Measurements from ENCODE around the gene AGBL4.
"Not testable (repeated sequence)": the region's sequence is repeated elsewhere in the genome, so short reads cannot be mapped to it uniquely, and the experiment has no call there.

The AGBL4 gene

DNA sequence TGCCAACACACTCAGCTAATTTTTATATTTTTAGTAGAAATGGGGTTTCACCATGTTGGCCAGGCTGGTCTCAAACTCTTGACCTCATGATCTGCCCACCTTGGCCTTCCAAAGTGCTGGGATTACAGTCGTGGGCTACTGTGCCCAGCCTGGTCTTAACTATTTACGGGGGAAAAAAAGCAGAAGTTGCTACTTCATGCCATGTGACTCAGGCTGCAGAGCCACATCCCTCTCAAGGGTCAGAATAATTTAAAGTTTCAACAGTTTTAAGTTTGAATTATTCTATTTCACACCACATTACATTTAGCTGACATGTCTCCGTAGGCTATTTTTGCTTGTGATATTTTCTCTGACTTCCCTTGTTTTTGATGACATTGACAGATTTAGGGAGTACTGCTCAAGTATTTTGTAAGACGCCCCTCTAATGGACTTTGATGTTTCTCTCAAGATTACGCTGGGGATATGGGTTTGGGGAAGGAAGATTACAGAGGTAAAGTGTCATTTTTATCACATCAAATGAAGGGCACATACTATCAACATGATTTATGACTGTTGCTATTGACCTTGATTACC is 14.6 kb upstream of the AGBL4 start:
- Histone ChIP-seq H3K27ac (no peak overlapping the region), H3K27me3 (peaks cover 14% of the 10 kb centered on the region), H3K9me3 (no peaks in the 10 kb centered on the region), H3K36me3 (no peaks in the 10 kb centered on the region), H3K4me3 (ENCODE audit: low read depth in 1 of 2, low read length in 1 of 2) (no peak overlapping the region), H3K4me1 (ENCODE audit: control insufficient read depth in 1 of 2, insufficient read depth in 1 of 2, low read depth in 1 of 2, low read length in 1 of 2) (no peaks in the 10 kb centered on the region)
- TF ChIP-seq, protein P1, sequence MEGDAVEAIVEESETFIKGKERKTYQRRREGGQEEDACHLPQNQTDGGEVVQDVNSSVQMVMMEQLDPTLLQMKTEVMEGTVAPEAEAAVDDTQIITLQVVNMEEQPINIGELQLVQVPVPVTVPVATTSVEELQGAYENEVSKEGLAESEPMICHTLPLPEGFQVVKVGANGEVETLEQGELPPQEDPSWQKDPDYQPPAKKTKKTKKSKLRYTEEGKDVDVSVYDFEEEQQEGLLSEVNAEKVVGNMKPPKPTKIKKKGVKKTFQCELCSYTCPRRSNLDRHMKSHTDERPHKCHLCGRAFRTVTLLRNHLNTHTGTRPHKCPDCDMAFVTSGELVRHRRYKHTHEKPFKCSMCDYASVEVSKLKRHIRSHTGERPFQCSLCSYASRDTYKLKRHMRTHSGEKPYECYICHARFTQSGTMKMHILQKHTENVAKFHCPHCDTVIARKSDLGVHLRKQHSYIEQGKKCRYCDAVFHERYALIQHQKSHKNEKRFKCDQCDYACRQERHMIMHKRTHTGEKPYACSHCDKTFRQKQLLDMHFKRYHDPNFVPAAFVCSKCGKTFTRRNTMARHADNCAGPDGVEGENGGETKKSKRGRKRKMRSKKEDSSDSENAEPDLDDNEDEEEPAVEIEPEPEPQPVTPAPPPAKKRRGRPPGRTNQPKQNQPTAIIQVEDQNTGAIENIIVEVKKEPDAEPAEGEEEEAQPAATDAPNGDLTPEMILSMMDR (IDR thresholded peaks at IDR 0.05): no peak

DNA sequence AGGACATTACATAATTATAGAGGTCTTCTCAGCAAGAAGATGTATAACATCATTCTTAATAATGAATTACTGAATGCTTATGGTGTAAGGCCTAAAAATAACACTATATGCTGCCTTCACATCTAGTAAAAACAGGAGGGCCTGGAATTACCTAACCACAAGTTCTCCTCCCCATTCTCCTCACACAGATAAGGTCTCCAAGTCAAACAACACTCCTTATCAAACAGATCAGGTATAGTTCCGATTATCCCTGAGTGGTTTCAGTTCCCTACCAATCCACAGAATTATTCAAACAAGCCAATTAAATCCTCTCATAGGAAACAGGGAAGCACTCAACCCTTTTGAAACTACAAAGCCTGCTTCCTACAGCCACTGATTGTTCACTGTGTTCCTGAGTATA is 4.0 kb upstream of the AGBL4 start:
- TF ChIP-seq, protein P1 (IDR thresholded peaks at IDR 0.05): no peak
- H3K27ac ChIP-seq: no peak overlapping the region
- no peaks in the 10 kb centered on the region for H3K9me3 ChIP-seq
- no peaks in the 10 kb centered on the region for H3K36me3 ChIP-seq
- H3K4me3 ChIP-seq (ENCODE audit: low read depth in 1 of 2, low read length in 1 of 2): no peak overlapping the region
- H3K27me3 ChIP-seq: peaks cover 33% of the 10 kb centered on the region
- H3K4me1 ChIP-seq (ENCODE audit: control insufficient read depth in 1 of 2, insufficient read depth in 1 of 2, low read depth in 1 of 2, low read length in 1 of 2): no peaks in the 10 kb centered on the region

DNA sequence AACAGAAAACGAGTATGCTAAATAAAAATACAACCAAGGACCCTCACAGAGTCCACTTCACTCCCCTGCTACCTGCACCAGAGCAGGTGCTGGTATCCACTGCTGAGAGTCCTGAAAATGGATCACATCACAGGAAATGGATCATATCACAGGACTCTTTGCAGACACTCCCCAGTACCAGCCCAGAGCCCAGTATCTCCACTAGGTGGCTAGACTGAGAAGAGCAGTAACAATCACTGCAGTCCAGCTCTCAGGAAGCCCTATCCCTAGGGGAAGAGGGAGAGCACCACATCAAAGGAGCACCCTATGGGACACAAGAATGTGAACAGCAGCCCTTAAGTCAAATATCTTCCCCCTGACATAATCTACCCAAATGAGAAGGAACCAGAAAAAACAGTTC is 28.0 kb downstream of the AGBL4 start:
- no peak overlapping the region for H3K27ac ChIP-seq
- H3K9me3 ChIP-seq: no peaks in the 10 kb centered on the region
- H3K27me3 ChIP-seq: no peaks in the 10 kb centered on the region
- TF ChIP-seq, protein P1 (IDR thresholded peaks at IDR 0.05): no peak
- H3K4me1 ChIP-seq (ENCODE audit: control insufficient read depth in 1 of 2, insufficient read depth in 1 of 2, low read depth in 1 of 2, low read length in 1 of 2): no peaks in the 10 kb centered on the region
- H3K36me3 ChIP-seq: no peaks in the 10 kb centered on the region
- no peak overlapping the region for H3K4me3 ChIP-seq (ENCODE audit: low read depth in 1 of 2, low read length in 1 of 2)

DNA sequence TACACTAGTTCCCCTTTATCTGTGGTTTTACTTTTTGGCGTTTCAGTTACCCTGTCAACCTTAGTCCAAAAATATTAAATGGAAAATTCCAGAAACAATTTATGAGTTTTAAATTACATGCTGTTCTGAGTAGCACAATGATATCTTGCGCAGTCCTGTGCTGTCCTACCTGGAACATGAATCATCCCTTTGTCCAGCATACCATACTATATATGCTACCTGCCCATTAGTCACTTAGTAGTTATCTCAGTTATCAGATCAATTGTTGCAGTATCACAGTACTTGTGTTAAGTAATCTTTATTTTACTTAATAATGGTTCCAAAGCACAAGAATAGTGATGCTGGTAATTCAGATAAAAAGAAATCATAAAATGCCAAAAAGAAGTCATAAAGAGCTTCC is 52.7 kb downstream of the AGBL4 start:
- Histone ChIP-seq H3K4me3 (ENCODE audit: low read depth in 1 of 2, low read length in 1 of 2) (no peak overlapping the region), H3K9me3 (no peaks in the 10 kb centered on the region), H3K27me3 (no peaks in the 10 kb centered on the region), H3K36me3 (no peaks in the 10 kb centered on the region), H3K27ac (no peak overlapping the region), H3K4me1 (ENCODE audit: control insufficient read depth in 1 of 2, insufficient read depth in 1 of 2, low read depth in 1 of 2, low read length in 1 of 2) (no peaks in the 10 kb centered on the region)
- TF ChIP-seq, protein P1 (IDR thresholded peaks at IDR 0.05): no peak

DNA sequence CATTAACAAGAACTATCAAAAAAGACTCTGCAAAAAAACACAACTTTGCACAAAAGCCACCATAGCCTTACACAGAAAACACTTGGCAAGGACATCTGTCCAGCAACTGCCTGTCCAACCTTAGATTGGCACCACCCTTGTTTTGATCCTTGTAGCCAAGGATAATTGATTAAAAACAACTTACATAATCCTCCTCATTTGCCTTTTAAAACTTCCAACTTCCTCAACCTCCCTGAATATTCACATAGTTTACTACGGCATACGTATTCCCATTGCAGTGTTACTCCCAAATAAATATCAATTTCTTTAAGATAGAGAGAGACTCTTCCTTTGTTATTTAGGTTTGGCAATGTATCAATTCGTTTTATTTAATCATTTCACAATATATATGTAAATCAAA is 72.4 kb downstream of the AGBL4 start:
- Histone ChIP-seq H3K9me3 (no peaks in the 10 kb centered on the region), H3K36me3 (no peaks in the 10 kb centered on the region)
- TF ChIP-seq, protein P1 (IDR thresholded peaks at IDR 0.05): no peak

DNA sequence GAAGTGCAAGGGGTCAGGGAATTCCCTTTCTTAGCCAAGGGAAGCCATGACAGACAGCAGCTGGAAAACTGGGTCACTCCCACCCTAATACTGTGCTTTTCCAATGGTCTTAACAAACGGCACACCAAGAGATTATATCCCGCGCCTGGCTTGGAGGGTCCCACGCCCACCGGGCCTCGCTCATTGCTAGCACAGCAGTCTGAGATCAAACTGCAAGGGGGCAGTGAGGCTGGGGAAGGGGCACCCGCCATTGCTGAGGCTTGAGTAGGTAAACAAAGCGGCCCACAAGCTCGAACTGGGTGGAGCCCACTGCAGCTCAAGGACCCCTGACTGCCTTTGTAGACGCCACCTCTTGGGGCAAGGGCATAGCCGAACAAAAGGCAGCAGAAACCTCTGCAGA is 108.5 kb downstream of the AGBL4 start:
- H3K27me3 ChIP-seq; H3K4me1 ChIP-seq (ENCODE audit: control insufficient read depth in 1 of 2, insufficient read depth in 1 of 2, low read depth in 1 of 2, low read length in 1 of 2): not testable (repeated sequence)

More for the DNA sequence above, 72.4 kb downstream of the AGBL4 start:
- Histone ChIP-seq H3K27ac (no peak overlapping the region), H3K4me1 (ENCODE audit: control insufficient read depth in 1 of 2, insufficient read depth in 1 of 2, low read depth in 1 of 2, low read length in 1 of 2) (no peaks in the 10 kb centered on the region), H3K27me3 (no peaks in the 10 kb centered on the region), H3K4me3 (ENCODE audit: low read depth in 1 of 2, low read length in 1 of 2) (no peak overlapping the region)

More for the DNA sequence above, 108.5 kb downstream of the AGBL4 start:
- H3K36me3 ChIP-seq; H3K4me3 ChIP-seq (ENCODE audit: low read depth in 1 of 2, low read length in 1 of 2); H3K9me3 ChIP-seq; H3K27ac ChIP-seq: not testable (repeated sequence)

Data from neutrophil (primary cell).